ENCODE data around the gene LHX2.

LHX2 gene

GRCh38 chr9:124020520-124021384 lies 9.2 kb downstream of the LHX2 start:
- in situ Hi-C loops (cut with HindIII; ENCODE audit: low sequenced_read_pairs) = no loop called here
- TF ChIP-seq CTCF (IDR thresholded peaks at IDR 0.05; ENCODE audit: low read depth, low read length, missing control alignments) = no peak
- no peak overlapping the region for H3K4me3 ChIP-seq (ENCODE audit: low read depth, low read length)
- no peak for DNase-seq (ENCODE audit: low read depth)

GRCh38 chr9:124021385-124021769 lies 9.8 kb downstream of the LHX2 start:
- no peak for DNase-seq (ENCODE audit: low read depth)
- in situ Hi-C loops (cut with HindIII; ENCODE audit: low sequenced_read_pairs) = no loop called here
- no peak overlapping the region for H3K4me3 ChIP-seq (ENCODE audit: low read depth, low read length)
- TF ChIP-seq CTCF (IDR thresholded peaks at IDR 0.05; ENCODE audit: low read depth, low read length, missing control alignments) = no peak

GRCh38 chr9:124022201-124023121 lies 10.9 kb downstream of the LHX2 start:
- no peak for DNase-seq (ENCODE audit: low read depth)
- in situ Hi-C loops (cut with HindIII; ENCODE audit: low sequenced_read_pairs) = no loop called here
- H3K4me3 ChIP-seq (ENCODE audit: low read depth, low read length) = no peak overlapping the region
- TF ChIP-seq CTCF (IDR thresholded peaks at IDR 0.05; ENCODE audit: low read depth, low read length, missing control alignments) = no peak

GRCh38 chr9:124024107-124024506 lies 12.5 kb downstream of the LHX2 start:
- TF ChIP-seq CTCF (IDR thresholded peaks at IDR 0.05; ENCODE audit: low read depth, low read length, missing control alignments) = no peak
- in situ Hi-C loops (cut with HindIII; ENCODE audit: low sequenced_read_pairs) = no loop called here
- H3K4me3 ChIP-seq (ENCODE audit: low read depth, low read length) = no peak overlapping the region
- DNase-seq (ENCODE audit: low read depth) = no peak

- no peak overlapping the region for H3K4me3 ChIP-seq (ENCODE audit: low read depth, low read length)
Observed at GRCh38 chr9:124029617-124030016, 18.0 kb downstream of the LHX2 start.

More at GRCh38 chr9:124029617-124030016, 18.0 kb downstream of the LHX2 start:
- TF ChIP-seq CTCF (IDR thresholded peaks at IDR 0.05; ENCODE audit: low read depth, low read length, missing control alignments) = no peak
- in situ Hi-C loops (cut with HindIII; ENCODE audit: low sequenced_read_pairs) = no loop called here
- DNase-seq (ENCODE audit: low read depth) = no peak
